Esophagus squamous epithelium (tissue), 5 donors: ENCODE results near the gene COMMD3. TPM values are rescaled to one million over a fixed set of nuclear protein-coding genes. Genes with fewer than 3 reads are reported as not detected.
A peak's percentile ranks its signal among the peaks of the same experiment; 100 is the strongest.

Source experiments
- DNase-seq: peaks from one replicate; lab custom pipeline; 2025; lab: John Stamatoyannopoulos, UW
- H3K27ac ChIP-seq, 4 donors: fragments of 200-600 bp; sonication (generic); one replicate each; pipeline ENCODE4 v1.5.1; 2016 to 2019; ENCODE audit warnings: mild to moderate bottlenecking in 1 of 4
- H3K27me3 ChIP-seq, 4 donors: fragments of 200-600 bp; sonication (generic); 1 replicate in 3 of 4; 2 replicates in 1 of 4; pipeline versions ENCODE4 v1.5.1 to v1.6.0; 2017 to 2021; ENCODE audit warnings: antibody characterized with exemption in 1 of 4
- H3K36me3 ChIP-seq, 3 donors: fragments of 200-600 bp; sonication (generic); one replicate each; pipeline ENCODE4 v1.5.1; 2016 to 2019
- H3K4me1 ChIP-seq, 3 donors: fragments of 200-600 bp; sonication (generic); one replicate each; pipeline ENCODE4 v1.5.1; 2017 to 2019
- H3K4me3 ChIP-seq, 4 donors: fragments of 200-600 bp; sonication (generic); 1 replicate in 3 of 4; 2 replicates in 1 of 4; pipeline ENCODE4 v1.5.1; 2016 to 2019; ENCODE audit warnings: mild to moderate bottlenecking in 2 of 4, moderate library complexity in 1 of 4
- H3K9me3 ChIP-seq, 3 donors: fragments of 200-600 bp; sonication (generic); one replicate each; pipeline ENCODE4 v1.5.1; 2016 to 2019
- CTCF ChIP-seq, 6 experiments: fragments of 450-650 bp in 4 of 6; fragments of 200-600 bp in 2 of 6; sonication (generic) in 2 of 6; IDR thresholded peaks; one replicate each; pipeline ENCODE4 v1.5.1; 2016 to 2019; ENCODE audit warnings: antibody characterized with exemption in 6 of 6, mild to moderate bottlenecking in 4 of 6, moderate library complexity in 4 of 6
- POLR2A ChIP-seq, 4 donors: fragments of 450-650 bp; IDR thresholded peaks; one replicate each; pipeline ENCODE4 v1.6.1; 2017; ENCODE audit warnings: antibody characterized with exemption in 4 of 4, mild to moderate bottlenecking in 4 of 4, moderate library complexity in 3 of 4
- WGBS, 2 donors: methylation state at CpG; one replicate each; pipeline ENCODE4 v1.1.5; 2018; 5-methylcytosine and 5-hydroxymethylcytosine counted together
- intact Hi-C: fragments of 100-400 bp; cut with DNase I; formaldehyde crosslinking; loops from one replicate; pipeline ENCODE4 v1.15.0; 2022
- total RNA-seq, 4 donors: library from RNA; depleted of rRNA; stranded (reverse); fragments of >200 nt; gene quantifications; one replicate each; pipeline ENCODE4 v1.1.0, GENCODE V29; 2016
- donor health status: DM: yes; HTN: yes; CAD: no.

Gene COMMD3
- 10 to 100 TPM; 14.9 to 31.4 (median 24.2) TPM for total RNA-seq

GRCh38 chr10:22316286-22317075 is at the start of gene COMMD3:
Gene COMMD3 (plus strand): TSS chr10:22316388. CDS start chr10:22316418, 30 bp downstream.
- H3K36me3 ChIP-seq: no peaks in the 10 kb centered on the region
- TF ChIP-seq CTCF (IDR thresholded peaks at IDR 0.05): no peak
- TF ChIP-seq POLR2A (IDR thresholded peaks at IDR 0.05): peak in 3 of 4 donors; percentile 18 to 85 (median 41)
- peak within 1 kb of the TSS; percentile 89 to 95 (median 94) for H3K27ac ChIP-seq
- 0 to 3% methylated on average over 4 to 13 of the region's 63 CpGs for WGBS, 2 donors
- peak; percentile 64 for DNase-seq
- no peaks in the 10 kb centered on the region for H3K9me3 ChIP-seq
- H3K27me3 ChIP-seq: no peaks in the 10 kb centered on the region
- H3K4me1 ChIP-seq: peaks cover 0 to 45% (median 8%) of the 10 kb centered on the region in 3 donors
- intact Hi-C loops: loop anchor here (10.0 kb wide), 1 partner anchor 62 kb away; no protein-coding TSS in a partner anchor
- H3K4me3 ChIP-seq: peak within 1 kb of the TSS; percentile 68 to 92 (median 82)

- H3K36me3 ChIP-seq: no peaks in the 10 kb centered on the region
- peaks cover 0 to 23% (median 0%) of the 10 kb centered on the region in 4 donors for H3K27me3 ChIP-seq
- H3K4me1 ChIP-seq: no peaks in the 10 kb centered on the region
- no peak for DNase-seq
- H3K27ac ChIP-seq: no peak overlapping the region
- TF ChIP-seq POLR2A (IDR thresholded peaks at IDR 0.05) (no peak), CTCF (IDR thresholded peaks at IDR 0.05) (no peak)
- no peaks in the 10 kb centered on the region for H3K9me3 ChIP-seq
- no peak overlapping the region for H3K4me3 ChIP-seq
- WGBS, 2 donors: 77 to 94% methylated on average over 2 of the region's 2 CpGs
- intact Hi-C loops: no loop called here
Measured at GRCh38 chr10:22268503-22268902, 47.7 kb upstream of the COMMD3 start.

GRCh38 chr10:22271786-22272185 is 44.4 kb upstream of the COMMD3 start:
- no peaks in the 10 kb centered on the region for H3K9me3 ChIP-seq
- 81 to 84% methylated on average over 4 to 6 of the region's 6 CpGs for WGBS, 2 donors
- intact Hi-C loops: no loop called here
- no peak overlapping the region for H3K4me3 ChIP-seq
- H3K27me3 ChIP-seq: peaks cover 0 to 3% (median 0%) of the 10 kb centered on the region in 4 donors
- no peak for DNase-seq
- no peak overlapping the region for H3K27ac ChIP-seq
- no peaks in the 10 kb centered on the region for H3K36me3 ChIP-seq
- no peaks in the 10 kb centered on the region for H3K4me1 ChIP-seq
- TF ChIP-seq CTCF (IDR thresholded peaks at IDR 0.05): no peak
- TF ChIP-seq POLR2A (IDR thresholded peaks at IDR 0.05): no peak

- Histone ChIP-seq H3K9me3 (no peaks in the 10 kb centered on the region), H3K27me3 (no peaks in the 10 kb centered on the region), H3K4me1 (no peaks in the 10 kb centered on the region), H3K4me3 (peak overlapping the region in 3 of 4 donors; percentile 33 to 46 (median 36)), H3K36me3 (no peaks in the 10 kb centered on the region), H3K27ac (no peak overlapping the region)
- TF ChIP-seq CTCF (IDR thresholded peaks at IDR 0.05) (no peak), POLR2A (IDR thresholded peaks at IDR 0.05) (no peak)
- intact Hi-C loops: no loop called here
- WGBS, 2 donors: 93 to 96% methylated on average over 4 of the region's 4 CpGs
- DNase-seq: no peak
Measured at GRCh38 chr10:22278441-22278782, 37.8 kb upstream of the COMMD3 start.

GRCh38 chr10:22280078-22280477 is 36.1 kb upstream of the COMMD3 start:
- H3K36me3 ChIP-seq: no peaks in the 10 kb centered on the region
- H3K4me1 ChIP-seq: no peaks in the 10 kb centered on the region
- TF ChIP-seq POLR2A (IDR thresholded peaks at IDR 0.05) (no peak), CTCF (IDR thresholded peaks at IDR 0.05) (no peak)
- WGBS, 2 donors: 51 to 68% methylated on average over 6 of the region's 6 CpGs
- no peaks in the 10 kb centered on the region for H3K9me3 ChIP-seq
- H3K4me3 ChIP-seq: no peak overlapping the region
- intact Hi-C loops: no loop called here
- H3K27me3 ChIP-seq: peaks cover 0 to 5% (median 0%) of the 10 kb centered on the region in 4 donors
- H3K27ac ChIP-seq: no peak overlapping the region
- DNase-seq: no peak
